Gastroesophageal sphincter (tissue), 4 donors: ENCODE measurements around the gene CD84. TPM values are rescaled to one million over a fixed set of nuclear protein-coding genes. Genes with fewer than 3 reads are reported as not detected.

Source experiments
- total RNA-seq, 4 donors: library from RNA; depleted of rRNA; stranded (reverse); fragments of >200 nt; gene quantifications; one replicate each; pipeline ENCODE4 v1.1.0, GENCODE V29; 2016

CD84 gene
- total RNA-seq, 4 donors from 2014 or later, result 3.0 to 6.7 (median 4.3) TPM

Other genes with a start within 250 kb of the CD84 start
- 100 to 1,000 TPM in 2 of 4 donors, 10 to 100 TPM in 2; 92.3 to 127 (median 111) TPM for gene COPA, start 236.2 kb downstream of the CD84 start, total RNA-seq
- gene NCSTN, start 236.1 kb downstream of the CD84 start, total RNA-seq, result 10 to 100 TPM; 41.5 to 49.2 (median 47.5) TPM
- gene NHLH1, start 212.4 kb downstream of the CD84 start, total RNA-seq, result not detected
- 1 to 10 TPM in 3 of 4 donors, under 1 TPM in 1; 0.62 to 8.5 (median 4.3) TPM for gene VANGL2, start 178.9 kb downstream of the CD84 start, total RNA-seq
- 1 to 10 TPM in 1 of 4 donors, under 1 TPM in 2, not detected in 1; 0.49 to 1.2 (median 0.62) TPM for gene SLAMF6, start 56.2 kb downstream of the CD84 start, total RNA-seq
- gene SLAMF1, start 67.5 kb upstream of the CD84 start, total RNA-seq, result 1 to 10 TPM in 2 of 4 donors, under 1 TPM in 1, not detected in 1; 0.12 to 2.8 (median 1.2) TPM
- 1 to 10 TPM in 3 of 4 donors, not detected in 1; 2.2 to 8.5 (median 4.5) TPM for gene CD48, start 132.3 kb upstream of the CD84 start, total RNA-seq
- 1 to 10 TPM in 1 of 4 donors, under 1 TPM in 2, not detected in 1; 0.62 to 3.5 (median 0.67) TPM for gene SLAMF7, start 159.8 kb upstream of the CD84 start, total RNA-seq
- gene LY9, start 216.7 kb upstream of the CD84 start, total RNA-seq, result 1 to 10 TPM in 1 of 4 donors, under 1 TPM in 2, not detected in 1; 0.27 to 2.4 (median 0.62) TPM